GM12878 (cell line): ENCODE results near the gene SEMA4G. TPM values are rescaled to one million over a fixed set of nuclear protein-coding genes. Genes with fewer than 3 reads are reported as not detected.

Experiments
- ATAC-seq: fragments of 200-7000 bp; cut with Tn5 transposase; 3 replicates; pipeline ENCODE4 v1.9.1; 2020; ENCODE audit warnings: mild to moderate bottlenecking, moderate library complexity
- BruUV-seq: library from RNA; stranded (reverse); fragments of 400-500 nt; replicated peaks from 2 replicates; lab custom pipeline; 2021; lab: Mats Ljungman, UMichigan
- CTCF ChIA-PET: fragments of 300-600 bp; sonication (Branson Sonifier 250); formaldehyde crosslinking; extraction: SDS; loops from one replicate; lab custom pipeline; 2021; ENCODE audit warnings: inconsistent platforms; lab: Yijun Ruan, JAX
- POLR2A ChIA-PET: fragments of 350-600 bp; formaldehyde crosslinking; extraction: SDS; loops from one replicate; lab custom pipeline; 2021; ENCODE audit warnings: inconsistent platforms; lab: Charles Lee
- RAD21 ChIA-PET: fragments of 300-600 bp; sonication (Branson Sonifier 250); formaldehyde crosslinking; loops from one replicate; lab custom pipeline; 2023; ENCODE audit warnings: antibody characterized with exemption; ENCODE audit not compliant: unreplicated experiment; lab: Charles Lee
- SMC1A ChIA-PET: fragments of 300-600 bp; sonication (Branson Sonifier 250); formaldehyde crosslinking; loops from one replicate; lab custom pipeline; 2023; ENCODE audit not compliant: unreplicated experiment, uncharacterized antibody; lab: Charles Lee
- DNase-seq: peaks from one replicate; pipeline ENCODE4 v3.0.0-alpha.2; 2011; ENCODE audit warnings: low read depth, low spot score
- FAIRE-seq: peaks from 3 replicates; lab custom pipeline; 2011; peaks lifted over from hg19 to GRCh38; lab: Jason Lieb, UNC
- H2AFZ ChIP-seq: 2 replicates; pipeline ENCODE4 v1.6.0; 2011; ENCODE audit warnings: low read depth, low read length, control low read depth; ENCODE audit not compliant: control insufficient read depth
- H3K27ac ChIP-seq: 2 replicates; pipeline ENCODE4 v1.5.1; 2011; ENCODE audit warnings: control low read depth; ENCODE audit not compliant: control insufficient read depth, insufficient read depth
- H3K27me3 ChIP-seq, 2 experiments: replicated peaks in 1 of 2; 2 replicates each; pipeline versions ENCODE4 v1.6.0 to v1.6.1; 2011; ENCODE audit warnings: low read length in 1 of 2; ENCODE audit not compliant: control insufficient read depth in 2 of 2, insufficient read depth in 2 of 2
- H3K36me3 ChIP-seq, 2 experiments: 2 replicates each; pipeline ENCODE4 v1.5.1; 2011; ENCODE audit warnings: low read length in 1 of 2; ENCODE audit not compliant: control insufficient read depth in 2 of 2, insufficient read depth in 2 of 2
- H3K4me1 ChIP-seq: 2 replicates; pipeline ENCODE4 v1.6.1; 2011; ENCODE audit warnings: mild to moderate bottlenecking, low read length, moderate library complexity, mixed read lengths; ENCODE audit not compliant: control insufficient read depth, insufficient read depth
- H3K4me2 ChIP-seq: 2 replicates; pipeline ENCODE4 v1.6.0; 2011; ENCODE audit warnings: control low read depth; ENCODE audit not compliant: control insufficient read depth, insufficient read depth
- H3K4me3 ChIP-seq: fragments of 200-600 bp; sonication (generic); 2 replicates; pipeline ENCODE4 v1.5.1; 2016
- H3K79me2 ChIP-seq: 2 replicates; pipeline ENCODE4 v1.6.0; 2011; ENCODE audit warnings: low read length; ENCODE audit not compliant: control insufficient read depth, insufficient read depth
- H3K9ac ChIP-seq: 2 replicates; pipeline ENCODE4 v1.8.0; 2011; ENCODE audit warnings: low read length, control low read depth, mixed read lengths; ENCODE audit not compliant: control insufficient read depth, insufficient read depth
- H3K9me3 ChIP-seq: replicated peaks from 3 replicates; pipeline ENCODE4 v1.5.1; 2011; ENCODE audit warnings: mild to moderate bottlenecking, low read length; ENCODE audit not compliant: control insufficient read depth, insufficient read depth
- H4K20me1 ChIP-seq: 2 replicates; pipeline ENCODE4 v1.6.0; 2011; ENCODE audit not compliant: control insufficient read depth, insufficient read depth
- ASH2L ChIP-seq: fragments of 300-600, 200-600 bp; sonication (generic); IDR thresholded peaks from 2 replicates; pipeline ENCODE4 v1.6.1; 2017; ENCODE audit warnings: low read depth, mild to moderate bottlenecking, borderline replicate concordance
- ATF7 ChIP-seq: fragments of 450-650 bp; IDR thresholded peaks from 2 replicates; pipeline ENCODE4 v1.6.1; 2016; ENCODE audit warnings: low read depth, mild to moderate bottlenecking
- DPF2 ChIP-seq: fragments of 450-650 bp; IDR thresholded peaks from 2 replicates; pipeline ENCODE4 v1.6.1; 2017; ENCODE audit warnings: mild to moderate bottlenecking
- EED ChIP-seq: sonication (generic); IDR thresholded peaks from 2 replicates; pipeline ENCODE4 v1.6.1; 2016; ENCODE audit warnings: antibody characterized with exemption, low read depth
- FOXM1 ChIP-seq: IDR thresholded peaks from 2 replicates; pipeline ENCODE4 v1.6.1; 2012; ENCODE audit warnings: low read depth, mild to moderate bottlenecking, inconsistent platforms, low read length, moderate library complexity
- GABPA ChIP-seq: IDR thresholded peaks from 2 replicates; pipeline ENCODE4 v1.6.1; 2014; ENCODE audit warnings: antibody characterized with exemption, low read depth, mild to moderate bottlenecking, inconsistent platforms
- HDGF ChIP-seq: fragments of 450-650 bp; IDR thresholded peaks from 2 replicates; pipeline ENCODE4 v1.6.1; 2016; ENCODE audit warnings: antibody characterized with exemption
- IRF5 ChIP-seq: fragments of 450-650 bp; IDR thresholded peaks from 2 replicates; pipeline ENCODE4 v1.6.1; 2017; ENCODE audit warnings: borderline replicate concordance
- JUNB ChIP-seq: IDR thresholded peaks from 2 replicates; pipeline ENCODE4 v1.6.1; 2016; ENCODE audit warnings: antibody characterized with exemption, mild to moderate bottlenecking
- NFYB ChIP-seq: IDR thresholded peaks from 2 replicates; pipeline ENCODE4 v1.6.1; 2011; ENCODE audit warnings: low read depth, mild to moderate bottlenecking, low read length, improper control_type of control experiment, moderate library complexity; ENCODE audit not compliant: insufficient read depth
- POU2F2 ChIP-seq: IDR thresholded peaks from 3 replicates; pipeline ENCODE4 v1.6.1; 2011; ENCODE audit warnings: low read depth, mild to moderate bottlenecking, low read length, borderline replicate concordance
- RB1 ChIP-seq: fragments of 450-650 bp; formaldehyde crosslinking; IDR thresholded peaks from 2 replicates; pipeline ENCODE4 v1.6.1; 2017; ENCODE audit warnings: mild to moderate bottlenecking, borderline replicate concordance
- SPI1 ChIP-seq: IDR thresholded peaks from 2 replicates; pipeline ENCODE4 v1.6.1; 2011; ENCODE audit warnings: low read depth, mild to moderate bottlenecking, low read length, moderate library complexity, borderline replicate concordance; ENCODE audit not compliant: insufficient read depth
- ZBED1 ChIP-seq: IDR thresholded peaks from 2 replicates; pipeline ENCODE4 v1.6.1; 2016; ENCODE audit warnings: borderline replicate concordance
- ZNF592 ChIP-seq: fragments of 450-650 bp; IDR thresholded peaks from 2 replicates; pipeline ENCODE4 v1.6.1; 2017; ENCODE audit warnings: mild to moderate bottlenecking, moderate library complexity
- ZNF622 ChIP-seq: fragments of 450-650 bp; IDR thresholded peaks from 2 replicates; pipeline ENCODE4 v1.6.1; 2017; ENCODE audit warnings: mild to moderate bottlenecking, inconsistent platforms
- WGBS: methylation state at CpG from one replicate; pipeline ENCODE4 v1.1.6; 2016; ENCODE audit warnings: low lambda C conversion rate; ENCODE audit not compliant: insufficient replicate concordance, insufficient coverage; ENCODE audit errors: missing lambda C conversion rate; 5-methylcytosine and 5-hydroxymethylcytosine counted together
- in situ Hi-C: fragments of 300-500 bp; cut with MboI; formaldehyde crosslinking; loops from 9 replicates; pipeline ENCODE4 v1.14.3; 2018; ENCODE audit warnings: mixed read lengths
- intact Hi-C: fragments of 100-400 bp; cut with micrococcal nuclease; formaldehyde crosslinking; loops from one replicate; pipeline ENCODE4 v1.14.2; 2022; ENCODE audit not compliant: unreplicated experiment
- polyA plus RNA-seq, 11 experiments: library from polyadenylated mRNA; depleted of rRNA in 4 of 11; unstranded in 6 of 11; stranded (reverse) in 5 of 11; fragments of >200 nt; fragmentation: Nextera tagmentation in 4 of 11; fragmentation: Illumina TruSeq in 1 of 11; extraction: Ambion mirVana in 4 of 11; extraction: Trizol in 1 of 11; gene quantifications; 1 replicate in 1 of 11; 2 replicates in 10 of 11; pipeline versions ENCODE4 v1.2.1 to v1.2.3, GENCODE V29; 2011 to 2016; ENCODE audit warnings: inconsistent platforms in 2 of 11, missing spikeins in 2 of 11, low read depth in 1 of 11
- total RNA-seq, 4 experiments: library from RNA; depleted of rRNA in 3 of 4; stranded (reverse); fragments of >200 nt in 3 of 4; fragmentation: Illumina TruSeq in 1 of 4; extraction: Trizol in 1 of 4; gene quantifications; 2 replicates each; pipeline versions ENCODE4 v1.2.1 to v1.2.3, GENCODE V29; 2013 to 2021

Gene SEMA4G
- total and polyA plus RNA-seq, 10 of the 15 experiments (the other 5 are each of a cell fraction or from before 2014, with no cell fraction given), result 0.09 to 2.3 (median 0.44) TPM; not detected in 4

GRCh38 chr10:101008823-101009423 lies 39.6 kb downstream of the SEMA4G start:
- ChIA-PET POLR2A (no interaction called here), SMC1A (no interaction called here), CTCF (interaction anchor here (1.0 to 3.0 kb wide), 2 partner anchors 10 to 11 kb away, joined by 3 to 13 read pairs; no protein-coding TSS in a partner anchor), RAD21 (no interaction called here)
- Histone ChIP-seq H3K27ac (no peak overlapping the region), H3K9ac (no peak overlapping the region), H4K20me1 (no peaks in the 10 kb centered on the region), H3K4me3 (no peak overlapping the region), H3K36me3 (peaks cover 0 to 2% of the 10 kb centered on the region in 2 experiments; a peak in 2 of 4 replicates), H3K4me2 (no peak overlapping the region), H3K4me1 (peaks cover 3% of the 10 kb centered on the region; the same call in 1 of the 2 replicates), H3K9me3 (no peaks in the 10 kb centered on the region), H3K79me2 (no peaks in the 10 kb centered on the region), H2AFZ (no peak overlapping the region), H3K27me3 (no peaks in the 10 kb centered on the region)
- 56% methylated on average over 6 of the region's 6 CpGs for WGBS
- TF ChIP-seq ATF7 (no peak), EED (no peak), DPF2 (no peak), JUNB (no peak), FOXM1 (no peak), ASH2L (no peak), ZBED1 (no peak), RB1 (no peak), HDGF (no peak), ZNF592 (no peak), IRF5 (no peak), SPI1 (no peak), GABPA (no peak), NFYB (no peak), ZNF622 (no peak), POU2F2 (no peak)
- DNase-seq, result no peak
- intact Hi-C loops (no loop called here), in situ Hi-C loops (no loop called here)
- no peak for ATAC-seq
- BruUV-seq, result no TSS peak
- FAIRE-seq, result no peak
